Endothelial cell of umbilical vein (primary cell): ENCODE measurements around the gene BNC2. TPM values are rescaled to one million over a fixed set of nuclear protein-coding genes. Genes with fewer than 3 reads are reported as not detected.

Experiments
- BruUV-seq: library from RNA; stranded (reverse); fragments of 400-500 nt; replicated peaks from 2 replicates; lab custom pipeline; 2021; lab: Mats Ljungman, UMichigan
- CTCF ChIA-PET: fragments of 300-600, 350-600 bp; sonication (Branson Sonifier 250); formaldehyde crosslinking; loops from one replicate; lab custom pipeline; 2021; ENCODE audit warnings: antibody characterized with exemption, inconsistent platforms; lab: Charles Lee
- POLR2A ChIA-PET: fragments of 300-600, 350-600 bp; sonication (Branson Sonifier 250); formaldehyde crosslinking; loops from one replicate; lab custom pipeline; 2021; ENCODE audit warnings: antibody characterized with exemption, inconsistent platforms; lab: Charles Lee
- DNase-seq: peaks from one replicate; pipeline ENCODE4 v3.0.0-alpha.2; 2011; ENCODE audit warnings: low read depth, low spot score
- FAIRE-seq: peaks from 2 replicates; lab custom pipeline; 2011; peaks lifted over from hg19 to GRCh38; lab: Jason Lieb, UNC
- H2AFZ ChIP-seq: 2 replicates; pipeline ENCODE4 v1.6.0; 2012; ENCODE audit warnings: low read depth, low read length, control low read depth, inconsistent platforms
- H3K27ac ChIP-seq: 2 replicates; pipeline ENCODE4 v1.5.1; 2011; ENCODE audit warnings: low read depth, mild to moderate bottlenecking, control low read depth, low read length, moderate library complexity; ENCODE audit not compliant: insufficient read depth
- H3K27me3 ChIP-seq, 2 experiments: 2 replicates each; pipeline versions ENCODE4 v1.6.0 to v1.6.1; 2011; ENCODE audit warnings: low read length in 2 of 2, mixed read lengths in 1 of 2; ENCODE audit not compliant: control insufficient read depth in 2 of 2, insufficient read depth in 2 of 2
- H3K36me3 ChIP-seq, 2 experiments: 2 replicates in 1 of 2; 3 replicates in 1 of 2; pipeline ENCODE4 v1.5.1; 2011; ENCODE audit warnings: low read length in 2 of 2, mild to moderate bottlenecking in 1 of 2, moderate library complexity in 1 of 2; ENCODE audit not compliant: control insufficient read depth in 2 of 2, insufficient read depth in 2 of 2; ENCODE audit errors: extremely low read depth in 1 of 2
- H3K4me1 ChIP-seq: 3 replicates; pipeline ENCODE4 v1.5.1; 2011; ENCODE audit warnings: mild to moderate bottlenecking, low read length; ENCODE audit not compliant: control insufficient read depth, insufficient read depth; ENCODE audit errors: extremely low read depth
- H3K4me2 ChIP-seq: 2 replicates; pipeline ENCODE4 v1.6.1; 2011; ENCODE audit warnings: low read length, control low read depth, mixed read lengths; ENCODE audit not compliant: insufficient read depth
- H3K4me3 ChIP-seq, 3 experiments: fragments of 200-600 bp in 1 of 3; sonication (generic), shearing (Covaris generic) in 1 of 3; replicated peaks in 1 of 3; 2 replicates each; pipeline ENCODE4 v1.5.1; 2011 to 2016; ENCODE audit warnings: control low read depth in 3 of 3, low read length in 3 of 3, mild to moderate bottlenecking in 2 of 3, inconsistent platforms in 1 of 3, low read depth in 1 of 3, moderate library complexity in 1 of 3; ENCODE audit not compliant: insufficient read depth in 1 of 3
- H3K79me2 ChIP-seq: 2 replicates; pipeline ENCODE4 v1.6.0; 2012; ENCODE audit warnings: low read length, inconsistent platforms; ENCODE audit not compliant: control insufficient read depth, insufficient read depth
- H3K9ac ChIP-seq: replicated peaks from 2 replicates; pipeline ENCODE3; 2011; ENCODE audit warnings: low read length, control low read depth; ENCODE audit not compliant: insufficient read depth; ENCODE audit errors: extremely low read depth
- H3K9me1 ChIP-seq: replicated peaks from 3 replicates; pipeline ENCODE4 v1.6.0; 2011; ENCODE audit warnings: mild to moderate bottlenecking, low read length; ENCODE audit not compliant: control insufficient read depth, insufficient read depth; ENCODE audit errors: extremely low read depth
- H3K9me3 ChIP-seq: replicated peaks from 2 replicates; pipeline ENCODE4 v1.5.1; 2012; ENCODE audit warnings: low read length, inconsistent platforms; ENCODE audit not compliant: control insufficient read depth, insufficient read depth
- H4K20me1 ChIP-seq: replicated peaks from 2 replicates; pipeline ENCODE3; 2011; ENCODE audit warnings: mild to moderate bottlenecking, low read length; ENCODE audit not compliant: control insufficient read depth, insufficient read depth; ENCODE audit errors: extremely low read depth
- EZH2 ChIP-seq: IDR thresholded peaks from 2 replicates; pipeline ENCODE4 v1.6.1; 2012; ENCODE audit warnings: borderline replicate concordance, low read depth, mild to moderate bottlenecking, moderate library complexity, low read length, inconsistent platforms; ENCODE audit not compliant: severe bottlenecking
- FOS ChIP-seq: IDR thresholded peaks from 2 replicates; pipeline ENCODE4 v1.6.1; 2011; ENCODE audit warnings: mild to moderate bottlenecking, low read length, moderate library complexity, borderline replicate concordance; ENCODE audit not compliant: insufficient read depth
- GATA2 ChIP-seq: IDR thresholded peaks from 2 replicates; pipeline ENCODE4 v1.7.0; 2011; ENCODE audit warnings: low read depth, mild to moderate bottlenecking, moderate library complexity, mixed read lengths, low read length; ENCODE audit not compliant: insufficient read length, insufficient read depth
- JUN ChIP-seq: IDR thresholded peaks from 2 replicates; pipeline ENCODE4 v1.6.1; 2011; ENCODE audit warnings: borderline replicate concordance, low read depth; ENCODE audit not compliant: insufficient read length, insufficient read depth
- MYC ChIP-seq: IDR thresholded peaks from one replicate; pipeline ENCODE4 v1.6.1; 2011; ENCODE audit warnings: mild to moderate bottlenecking, low read depth, low read length
- POLR2A ChIP-seq: IDR thresholded peaks from 2 replicates; pipeline ENCODE4 v1.6.1; 2012; ENCODE audit warnings: low read depth, mild to moderate bottlenecking, control low read depth, low read length
- POLR2AphosphoS5 ChIP-seq: IDR thresholded peaks from 2 replicates; pipeline ENCODE4 v1.6.1; 2012; ENCODE audit warnings: low read depth, mild to moderate bottlenecking, control low read depth, low read length, moderate library complexity; ENCODE audit not compliant: insufficient read depth
- dilution Hi-C: fragments of 300-500 bp; cut with MboI; formaldehyde crosslinking; loops from one replicate; pipeline ENCODE4 v1.15.0; 2019; ENCODE audit warnings: low sequenced_read_pairs; ENCODE audit not compliant: extremely low pct_ligation_motif_present
- intact Hi-C: fragments of 100-400 bp; cut with micrococcal nuclease; formaldehyde crosslinking; loops from one replicate; pipeline ENCODE4 v1.10.0; 2022
- polyA plus RNA-seq, 4 experiments: library from polyadenylated mRNA; depleted of rRNA in 3 of 4; stranded (reverse) in 3 of 4; unstranded in 1 of 4; fragments of >200 nt; gene quantifications; 2 replicates each; pipeline versions ENCODE4 v1.2.1 to v1.2.3, GENCODE V29; 2011 to 2012; ENCODE audit warnings: missing spikeins in 1 of 4
- total RNA-seq: library from RNA; stranded (reverse); gene quantifications from 2 replicates; pipeline ENCODE4 v1.2.3, GENCODE V29; 2021
- TF ChIP-seq, protein P1 (sequence below): IDR thresholded peaks from 2 replicates; pipeline ENCODE4 v1.6.1; 2011; ENCODE audit not compliant: insufficient read depth, insufficient read length
- TF ChIP-seq, protein P2 (sequence below), 2 donors: IDR thresholded peaks; 1 replicate in 1 of 2; 2 replicates in 1 of 2; pipeline ENCODE4 v1.5.1; 2011; ENCODE audit warnings: low read length in 2 of 2, mild to moderate bottlenecking in 2 of 2, moderate library complexity in 2 of 2, control low read depth in 1 of 2, inconsistent platforms in 1 of 2, low read depth in 1 of 2; ENCODE audit not compliant: insufficient read depth in 1 of 2; ENCODE audit errors: extremely low read depth in 1 of 2

Gene BNC2
- total and polyA plus RNA-seq, 2 donors (not counting 3 experiments of a cell fraction or from before 2014, with no cell fraction given), result 12.1 to 34.3 TPM

GRCh38 chr9:16387382-16387781 is 483.1 kb downstream of the BNC2 start:
- BruUV-seq, result no TSS peak
- POLR2A ChIA-PET, result no interaction called here
- Histone ChIP-seq H3K9me1 (no peaks in the 10 kb centered on the region), H3K4me1 (no peaks in the 10 kb centered on the region), H3K4me2 (no peak overlapping the region), H3K36me3 (no peaks in the 10 kb centered on the region), H2AFZ (no peak overlapping the region), H4K20me1 (no peaks in the 10 kb centered on the region), H3K27ac (no peak overlapping the region), H3K79me2 (no peaks in the 10 kb centered on the region), H3K9me3 (no peaks in the 10 kb centered on the region), H3K27me3 (no peaks in the 10 kb centered on the region), H3K9ac (no peak overlapping the region), H3K4me3 (no peak overlapping the region)
- CTCF ChIA-PET, result interaction anchor here (1.2 to 1.6 kb wide), 3 partner anchors 14 to 22 kb away, joined by 4 read pairs; no protein-coding TSS in a partner anchor
- FAIRE-seq (no peak), DNase-seq (no peak)
- TF ChIP-seq GATA2 (no peak), JUN (no peak), POLR2AphosphoS5 (no peak), FOS (no peak), EZH2 (no peak), MYC (no peak), POLR2A (no peak)
- TF ChIP-seq, protein P1, sequence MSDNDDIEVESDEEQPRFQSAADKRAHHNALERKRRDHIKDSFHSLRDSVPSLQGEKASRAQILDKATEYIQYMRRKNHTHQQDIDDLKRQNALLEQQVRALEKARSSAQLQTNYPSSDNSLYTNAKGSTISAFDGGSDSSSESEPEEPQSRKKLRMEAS, result no peak
- TF ChIP-seq, protein P2, sequence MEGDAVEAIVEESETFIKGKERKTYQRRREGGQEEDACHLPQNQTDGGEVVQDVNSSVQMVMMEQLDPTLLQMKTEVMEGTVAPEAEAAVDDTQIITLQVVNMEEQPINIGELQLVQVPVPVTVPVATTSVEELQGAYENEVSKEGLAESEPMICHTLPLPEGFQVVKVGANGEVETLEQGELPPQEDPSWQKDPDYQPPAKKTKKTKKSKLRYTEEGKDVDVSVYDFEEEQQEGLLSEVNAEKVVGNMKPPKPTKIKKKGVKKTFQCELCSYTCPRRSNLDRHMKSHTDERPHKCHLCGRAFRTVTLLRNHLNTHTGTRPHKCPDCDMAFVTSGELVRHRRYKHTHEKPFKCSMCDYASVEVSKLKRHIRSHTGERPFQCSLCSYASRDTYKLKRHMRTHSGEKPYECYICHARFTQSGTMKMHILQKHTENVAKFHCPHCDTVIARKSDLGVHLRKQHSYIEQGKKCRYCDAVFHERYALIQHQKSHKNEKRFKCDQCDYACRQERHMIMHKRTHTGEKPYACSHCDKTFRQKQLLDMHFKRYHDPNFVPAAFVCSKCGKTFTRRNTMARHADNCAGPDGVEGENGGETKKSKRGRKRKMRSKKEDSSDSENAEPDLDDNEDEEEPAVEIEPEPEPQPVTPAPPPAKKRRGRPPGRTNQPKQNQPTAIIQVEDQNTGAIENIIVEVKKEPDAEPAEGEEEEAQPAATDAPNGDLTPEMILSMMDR (IDR thresholded peaks at IDR 0.05; ENCODE audit: extremely low read depth in 1 of 2, insufficient read depth in 1 of 2, low read depth in 1 of 2, low read length in 2 of 2), result no peak
- intact Hi-C loops (no loop called here), dilution Hi-C loops (no loop called here)
